Measurements from ENCODE around the gene ASS1. TPM values are rescaled to one million over a fixed set of nuclear protein-coding genes. Genes with fewer than 3 reads are reported as not detected.
A peak's percentile ranks its signal among the peaks of the same experiment; 100 is the strongest.

ASS1 gene
- total RNA-seq, 1 experiment from 2014 or later: 83.0 TPM

DNA sequence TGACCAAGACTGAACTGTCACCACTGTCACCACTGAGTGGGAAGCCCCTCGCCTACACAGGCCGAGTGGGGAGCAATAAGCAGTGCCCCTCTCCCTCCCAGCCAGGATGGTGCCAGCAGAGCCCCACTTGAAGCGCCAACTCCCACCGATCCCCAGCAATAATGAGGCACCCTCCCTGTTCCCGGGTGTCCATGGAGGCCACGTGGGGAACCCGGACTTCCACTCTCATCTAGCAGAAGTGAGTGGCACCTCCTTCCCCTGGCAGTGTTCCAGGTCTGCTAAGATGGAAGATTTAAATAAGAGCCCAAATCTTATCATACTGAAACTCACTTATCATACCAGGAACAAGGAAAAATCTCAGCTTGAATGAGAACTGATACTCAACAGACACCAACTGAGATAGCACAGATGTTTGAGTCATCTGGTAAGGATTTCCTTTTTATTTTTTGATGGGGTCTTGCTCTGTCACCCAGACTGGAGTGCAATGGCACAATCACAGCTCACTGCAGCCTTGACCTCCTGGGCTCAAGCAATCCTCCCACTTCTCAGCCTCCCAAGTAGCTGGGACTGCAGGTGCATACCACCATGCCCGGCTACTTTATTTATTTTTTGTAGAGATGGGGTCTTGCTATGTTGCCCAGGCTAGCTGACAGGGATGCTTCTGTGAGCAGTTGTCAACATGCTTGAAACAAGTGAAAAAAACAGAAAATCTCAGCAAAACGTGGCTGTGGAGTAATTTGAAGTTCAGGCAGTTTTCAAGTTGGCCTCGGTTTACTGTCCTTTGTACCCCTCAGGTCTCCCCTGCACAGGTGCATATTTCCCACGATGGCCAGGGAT is 29.6 kb upstream of the ASS1 start:
- H3K4me1 ChIP-seq (ENCODE audit: insufficient read depth, low read length): no peaks in the 10 kb centered on the region
- no peak overlapping the region for H3K4me2 ChIP-seq (ENCODE audit: low read length)
- H3K36me3 ChIP-seq (ENCODE audit: low read depth, low read length): no peaks in the 10 kb centered on the region
- CTCF ChIA-PET: no interaction called here
- TF ChIP-seq EZH2 (IDR thresholded peaks at IDR 0.05; ENCODE audit: low read length, unreplicated experiment): no peak
- TF ChIP-seq, protein P1, sequence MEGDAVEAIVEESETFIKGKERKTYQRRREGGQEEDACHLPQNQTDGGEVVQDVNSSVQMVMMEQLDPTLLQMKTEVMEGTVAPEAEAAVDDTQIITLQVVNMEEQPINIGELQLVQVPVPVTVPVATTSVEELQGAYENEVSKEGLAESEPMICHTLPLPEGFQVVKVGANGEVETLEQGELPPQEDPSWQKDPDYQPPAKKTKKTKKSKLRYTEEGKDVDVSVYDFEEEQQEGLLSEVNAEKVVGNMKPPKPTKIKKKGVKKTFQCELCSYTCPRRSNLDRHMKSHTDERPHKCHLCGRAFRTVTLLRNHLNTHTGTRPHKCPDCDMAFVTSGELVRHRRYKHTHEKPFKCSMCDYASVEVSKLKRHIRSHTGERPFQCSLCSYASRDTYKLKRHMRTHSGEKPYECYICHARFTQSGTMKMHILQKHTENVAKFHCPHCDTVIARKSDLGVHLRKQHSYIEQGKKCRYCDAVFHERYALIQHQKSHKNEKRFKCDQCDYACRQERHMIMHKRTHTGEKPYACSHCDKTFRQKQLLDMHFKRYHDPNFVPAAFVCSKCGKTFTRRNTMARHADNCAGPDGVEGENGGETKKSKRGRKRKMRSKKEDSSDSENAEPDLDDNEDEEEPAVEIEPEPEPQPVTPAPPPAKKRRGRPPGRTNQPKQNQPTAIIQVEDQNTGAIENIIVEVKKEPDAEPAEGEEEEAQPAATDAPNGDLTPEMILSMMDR (conservative IDR thresholded peaks at IDR 0.05; ENCODE audit: low read depth, low read length): no peak
- H3K4me3 ChIP-seq (ENCODE audit: low read length): no peak overlapping the region
- no peaks in the 10 kb centered on the region for H4K20me1 ChIP-seq (ENCODE audit: low read length)
- POLR2A ChIA-PET (ENCODE audit: unreplicated experiment): no interaction called here
- H3K9ac ChIP-seq (ENCODE audit: low read length): no peak overlapping the region
- no peaks in the 10 kb centered on the region for H3F3A ChIP-seq (ENCODE audit: low read length, unreplicated experiment)
- H3K27ac ChIP-seq (ENCODE audit: low read length): no peak overlapping the region
- H3K79me2 ChIP-seq (ENCODE audit: low read length): no peaks in the 10 kb centered on the region
- DNase-seq (no peak), ATAC-seq (no peak)
- no peaks in the 10 kb centered on the region for H3K9me3 ChIP-seq (ENCODE audit: low read length)
- intact Hi-C loops (cut with micrococcal nuclease): no loop called here
- no peaks in the 10 kb centered on the region for H3K27me3 ChIP-seq (ENCODE audit: low read length)
- H3K9me2 ChIP-seq (replicated peaks; ENCODE audit: low read length): no peaks in the 10 kb centered on the region
- BruUV-seq (replicated peaks): no TSS peak
- H2AFZ ChIP-seq (ENCODE audit: low read length): no peak overlapping the region

DNA sequence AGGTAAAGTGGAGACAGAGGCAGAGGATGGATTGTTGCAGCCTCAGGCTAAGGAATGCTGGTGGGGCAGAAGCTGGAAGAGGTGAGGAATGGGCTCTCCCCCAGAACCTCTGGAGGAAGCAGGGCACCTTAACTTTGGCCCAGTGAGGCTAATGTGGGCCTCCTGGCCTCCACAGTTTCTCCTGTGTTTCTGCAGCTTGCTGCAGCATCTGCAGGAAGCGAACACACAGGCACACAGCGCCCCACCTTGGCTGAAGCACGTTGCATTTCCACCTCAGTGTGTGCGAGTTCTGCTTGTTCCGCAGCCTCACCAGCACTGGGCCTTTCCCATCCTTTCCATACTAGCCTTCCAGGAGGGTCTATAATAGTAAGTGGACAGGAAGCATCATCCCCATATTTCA is 27.2 kb upstream of the ASS1 start:
- Histone ChIP-seq H3K27ac (ENCODE audit: low read length) (no peak overlapping the region), H4K20me1 (ENCODE audit: low read length) (no peaks in the 10 kb centered on the region), H3K4me3 (ENCODE audit: low read length) (no peak overlapping the region), H3K9me3 (ENCODE audit: low read length) (no peaks in the 10 kb centered on the region), H2AFZ (ENCODE audit: low read length) (no peak overlapping the region), H3F3A (ENCODE audit: low read length, unreplicated experiment) (no peaks in the 10 kb centered on the region), H3K4me2 (ENCODE audit: low read length) (no peak overlapping the region), H3K27me3 (ENCODE audit: low read length) (no peaks in the 10 kb centered on the region), H3K9me2 (replicated peaks; ENCODE audit: low read length) (no peaks in the 10 kb centered on the region), H3K9ac (ENCODE audit: low read length) (no peak overlapping the region), H3K79me2 (ENCODE audit: low read length) (no peaks in the 10 kb centered on the region), H3K36me3 (ENCODE audit: low read depth, low read length) (no peaks in the 10 kb centered on the region), H3K4me1 (ENCODE audit: insufficient read depth, low read length) (no peaks in the 10 kb centered on the region)
- ChIA-PET CTCF (no interaction called here), POLR2A (ENCODE audit: unreplicated experiment) (interaction anchor here (0.6 kb wide), 1 partner anchor 614 kb away, joined by 4 read pairs; the partner anchor contains the start of gene TOR1B)
- intact Hi-C loops (cut with micrococcal nuclease): no loop called here
- ATAC-seq (no peak), DNase-seq (peak; percentile 37)
- TF ChIP-seq, protein P1 (conservative IDR thresholded peaks at IDR 0.05; ENCODE audit: low read depth, low read length): peak; percentile 48; the same call in 1 of the 2 replicates
- TF ChIP-seq EZH2phosphoT487 (IDR thresholded peaks at IDR 0.05; ENCODE audit: borderline replicate concordance, low read length): no peak
- no TSS peak for BruUV-seq (replicated peaks)

DNA sequence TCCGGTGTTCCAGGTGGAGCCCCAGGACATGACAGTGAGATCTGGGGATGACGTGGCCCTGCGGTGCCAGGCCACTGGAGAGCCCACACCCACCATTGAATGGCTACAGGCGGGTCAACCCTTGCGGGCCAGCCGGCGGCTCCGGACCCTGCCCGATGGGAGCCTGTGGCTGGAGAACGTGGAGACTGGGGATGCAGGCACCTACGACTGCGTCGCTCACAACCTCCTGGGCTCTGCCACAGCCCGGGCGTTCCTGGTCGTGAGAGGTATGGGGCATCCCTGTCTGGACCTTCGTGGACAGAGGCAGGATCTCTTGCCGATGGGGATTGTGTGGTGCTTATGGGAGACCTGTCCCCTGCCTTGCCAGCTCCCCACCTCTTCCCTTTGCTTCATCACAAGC is 26.0 kb upstream of the ASS1 start:
- H3K9me2 ChIP-seq (replicated peaks; ENCODE audit: low read length): no peaks in the 10 kb centered on the region
- H3K36me3 ChIP-seq (ENCODE audit: low read depth, low read length): no peaks in the 10 kb centered on the region
- no peak overlapping the region for H3K27ac ChIP-seq (ENCODE audit: low read length)
- CTCF ChIA-PET: no interaction called here
- H3K4me1 ChIP-seq (ENCODE audit: insufficient read depth, low read length): no peaks in the 10 kb centered on the region
- TF ChIP-seq, protein P1 (conservative IDR thresholded peaks at IDR 0.05; ENCODE audit: low read depth, low read length): no peak
- TF ChIP-seq EZH2phosphoT487 (IDR thresholded peaks at IDR 0.05; ENCODE audit: borderline replicate concordance, low read length): no peak
- no peak for TF ChIP-seq EZH2 (IDR thresholded peaks at IDR 0.05; ENCODE audit: low read length, unreplicated experiment)
- no peaks in the 10 kb centered on the region for H3K9me3 ChIP-seq (ENCODE audit: low read length)
- BruUV-seq (replicated peaks): no TSS peak
- H3K27me3 ChIP-seq (ENCODE audit: low read length): no peaks in the 10 kb centered on the region
- intact Hi-C loops (cut with micrococcal nuclease): no loop called here
- H3K4me3 ChIP-seq (ENCODE audit: low read length): no peak overlapping the region
- no peaks in the 10 kb centered on the region for H3F3A ChIP-seq (ENCODE audit: low read length, unreplicated experiment)
- no peak overlapping the region for H3K9ac ChIP-seq (ENCODE audit: low read length)
- no peak overlapping the region for H2AFZ ChIP-seq (ENCODE audit: low read length)
- H3K4me2 ChIP-seq (ENCODE audit: low read length): no peak overlapping the region
- DNase-seq: no peak
- ATAC-seq: no peak
- no peaks in the 10 kb centered on the region for H3K79me2 ChIP-seq (ENCODE audit: low read length)
- POLR2A ChIA-PET (ENCODE audit: unreplicated experiment): no interaction called here
- no peaks in the 10 kb centered on the region for H4K20me1 ChIP-seq (ENCODE audit: low read length)
